ENCODE data around the gene POLN.

The POLN gene

GRCh38 chr4:2079926-2080325 is 162.0 kb downstream of the POLN start:
- DNase-seq = no peak

GRCh38 chr4:2079006-2079405 is 162.9 kb downstream of the POLN start:
- DNase-seq = no peak

DNA sequence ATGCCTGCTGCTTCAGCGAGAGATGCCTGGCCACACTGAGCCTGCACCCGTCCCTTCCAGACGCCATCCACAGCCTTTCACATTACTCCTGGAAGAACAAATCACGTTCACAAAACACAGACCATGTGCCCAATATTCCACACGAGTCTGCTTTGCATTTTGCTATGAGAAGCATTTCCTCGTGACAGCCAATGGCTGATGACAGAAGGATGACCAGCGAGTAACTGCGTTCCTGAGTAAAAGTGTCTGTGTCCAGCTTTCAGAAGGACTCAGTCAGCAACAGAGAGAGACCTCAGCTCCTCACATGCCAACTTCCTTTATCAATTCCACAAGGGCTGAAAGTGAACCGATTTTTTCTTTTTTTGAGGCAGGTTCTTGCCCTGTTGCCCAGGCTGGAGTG is 163.3 kb downstream of the POLN start:
- DNase-seq = no peak

DNA sequence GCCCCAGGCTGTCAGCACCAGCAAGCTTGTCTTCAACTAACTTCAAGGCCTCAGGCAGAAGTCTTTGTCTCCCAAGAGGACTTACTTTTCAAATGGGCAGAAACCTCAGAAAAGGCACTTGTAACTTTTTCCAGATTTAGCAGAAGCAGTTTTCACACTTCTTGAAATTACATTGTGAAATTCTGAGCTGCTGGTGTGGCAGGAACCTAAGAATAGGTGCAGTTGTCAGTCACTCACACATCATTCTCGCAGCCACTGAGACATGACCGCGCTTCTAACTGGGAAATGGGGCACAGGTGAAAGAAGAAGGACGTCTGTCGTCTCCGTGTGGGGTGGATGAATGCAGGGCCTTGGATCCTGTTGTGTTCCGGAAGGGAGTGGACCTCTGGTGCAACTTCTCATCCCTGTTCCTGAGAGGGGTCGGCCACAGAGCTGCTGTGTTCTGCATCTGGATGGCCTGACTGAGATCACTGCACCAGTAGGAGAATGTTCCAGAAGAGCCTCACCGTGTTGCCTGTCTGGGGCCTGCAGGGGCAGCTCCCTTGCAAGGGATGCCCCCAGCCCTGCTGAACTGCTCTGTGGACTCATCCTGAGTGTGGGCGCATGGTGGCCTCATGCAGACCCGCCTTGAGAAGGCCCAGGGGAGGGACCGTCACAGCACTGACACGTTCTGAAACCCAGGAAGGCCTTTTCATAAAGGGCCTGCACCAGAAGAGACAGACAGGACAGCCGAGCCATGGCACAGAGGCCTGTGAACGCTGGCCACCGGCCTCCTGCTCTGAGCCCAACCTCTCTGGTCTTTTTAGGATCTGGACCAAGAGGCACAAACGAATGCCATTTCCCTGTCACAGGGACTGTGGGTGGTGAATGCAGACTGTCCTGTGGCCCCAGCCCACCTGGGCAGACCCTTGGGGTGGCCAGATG is 164.1 kb downstream of the POLN start:
- DNase-seq = no peak

GRCh38 chr4:2076908-2077536 is 164.9 kb downstream of the POLN start:
- DNase-seq = no peak

DNA sequence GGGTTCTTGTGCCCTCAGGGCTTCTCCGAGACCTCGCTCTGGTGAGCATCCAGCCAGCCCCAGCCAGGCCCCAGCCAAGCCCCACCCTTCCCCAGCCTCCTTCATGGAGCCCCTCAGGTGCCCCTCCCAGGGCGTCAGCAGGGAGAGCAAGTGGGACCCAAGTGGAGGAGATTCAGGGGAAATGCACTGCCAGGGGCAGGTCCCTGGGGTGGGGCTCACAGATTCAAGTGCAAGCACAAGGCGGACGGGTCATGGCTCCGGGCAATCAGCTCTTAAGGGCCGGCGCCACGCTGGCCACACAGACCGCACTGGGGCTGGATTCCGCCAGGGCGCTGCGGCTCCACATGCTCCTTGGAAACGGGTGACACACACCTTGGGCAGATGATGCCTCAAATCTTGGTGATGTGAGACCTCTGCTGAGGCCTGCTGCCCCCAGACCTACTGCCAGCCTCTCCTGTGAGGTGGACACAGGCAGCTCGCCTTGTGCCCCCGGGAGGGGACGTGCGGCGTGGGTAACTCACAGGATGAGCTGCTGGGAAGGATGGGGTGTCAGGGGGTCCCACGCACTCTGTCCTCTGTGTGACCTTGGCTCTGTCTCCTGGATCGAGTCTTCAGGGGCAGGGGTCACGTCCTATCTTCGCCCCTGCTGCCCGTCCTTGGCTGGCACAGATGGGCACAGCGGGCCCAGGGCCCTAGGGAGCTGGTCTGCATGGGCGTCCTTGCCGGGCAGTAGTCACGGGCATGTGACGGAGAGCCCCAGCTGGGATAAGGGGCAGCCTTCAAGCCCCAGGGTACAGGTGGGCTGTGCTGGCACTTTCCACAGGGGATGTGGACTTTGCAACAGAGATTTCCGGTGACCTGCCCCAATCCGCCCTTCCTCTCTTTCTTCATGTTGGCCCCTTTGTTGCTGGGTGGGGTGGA is 165.7 kb downstream of the POLN start:
- DNase-seq = no peak

GRCh38 chr4:2075171-2075986 is 166.5 kb downstream of the POLN start:
- no peak for DNase-seq

DNA sequence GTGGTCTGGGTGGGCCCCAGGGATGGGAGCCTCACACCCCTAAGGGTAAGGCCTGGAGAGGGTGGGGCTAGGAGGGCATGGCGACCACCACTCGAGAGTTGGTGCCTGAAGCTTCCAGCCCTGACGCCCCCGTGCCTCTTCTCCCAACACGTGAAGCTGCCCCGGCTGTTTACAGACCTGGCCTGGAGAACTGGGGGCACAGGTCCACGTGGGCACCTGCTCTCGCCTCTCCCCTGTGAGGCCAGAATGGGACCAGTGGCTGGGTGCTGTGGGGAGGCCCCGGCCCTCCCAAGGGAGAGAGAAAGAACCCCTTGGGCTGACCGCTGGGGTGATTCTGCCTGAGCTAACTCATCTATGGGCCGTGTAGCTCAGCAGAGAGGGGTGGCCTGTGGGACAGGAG is 167.3 kb downstream of the POLN start:
- no peak for DNase-seq

DNA sequence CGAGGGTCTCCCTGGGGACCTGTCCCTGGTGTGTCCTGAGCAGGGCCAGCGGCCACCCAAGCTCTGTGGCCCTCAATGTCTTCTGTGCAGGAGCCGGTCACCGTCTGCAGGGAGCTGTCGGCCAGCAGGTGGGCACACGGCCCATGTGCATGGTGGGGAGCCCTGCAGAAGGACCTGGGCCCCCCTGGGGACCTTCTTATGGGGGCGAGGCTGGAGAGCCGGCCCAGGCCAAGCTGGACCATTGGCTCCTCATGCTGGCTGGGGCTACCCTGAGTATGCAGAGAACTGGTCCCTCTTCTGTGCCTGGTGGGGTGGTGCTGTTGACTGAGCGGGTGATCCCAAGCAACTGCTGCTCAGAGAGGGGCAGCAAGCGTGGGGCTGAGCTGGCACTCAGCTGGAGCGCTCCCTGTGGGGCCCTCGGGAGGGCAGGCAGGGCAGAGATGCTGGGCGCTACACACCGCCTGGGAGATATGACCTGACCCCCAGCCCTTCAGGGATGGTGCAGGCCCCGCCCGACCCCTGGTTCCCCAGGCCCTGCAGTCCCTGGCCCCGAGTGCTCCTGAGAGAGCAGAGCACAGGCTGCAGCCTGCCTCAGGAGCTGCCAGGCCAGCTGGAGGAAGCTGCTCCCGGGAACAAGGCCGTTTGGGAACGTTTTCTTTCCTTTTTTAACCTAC is 168.0 kb downstream of the POLN start:
- DNase-seq = no peak

- DNase-seq = no peak
Observed at GRCh38 chr4:2072971-2073807, 168.7 kb downstream of the POLN start.

GRCh38 chr4:2071912-2072867 is 169.7 kb downstream of the POLN start:
- DNase-seq = no peak

GRCh38 chr4:2071252-2071911 is 170.5 kb downstream of the POLN start:
- DNase-seq = no peak

DNA sequence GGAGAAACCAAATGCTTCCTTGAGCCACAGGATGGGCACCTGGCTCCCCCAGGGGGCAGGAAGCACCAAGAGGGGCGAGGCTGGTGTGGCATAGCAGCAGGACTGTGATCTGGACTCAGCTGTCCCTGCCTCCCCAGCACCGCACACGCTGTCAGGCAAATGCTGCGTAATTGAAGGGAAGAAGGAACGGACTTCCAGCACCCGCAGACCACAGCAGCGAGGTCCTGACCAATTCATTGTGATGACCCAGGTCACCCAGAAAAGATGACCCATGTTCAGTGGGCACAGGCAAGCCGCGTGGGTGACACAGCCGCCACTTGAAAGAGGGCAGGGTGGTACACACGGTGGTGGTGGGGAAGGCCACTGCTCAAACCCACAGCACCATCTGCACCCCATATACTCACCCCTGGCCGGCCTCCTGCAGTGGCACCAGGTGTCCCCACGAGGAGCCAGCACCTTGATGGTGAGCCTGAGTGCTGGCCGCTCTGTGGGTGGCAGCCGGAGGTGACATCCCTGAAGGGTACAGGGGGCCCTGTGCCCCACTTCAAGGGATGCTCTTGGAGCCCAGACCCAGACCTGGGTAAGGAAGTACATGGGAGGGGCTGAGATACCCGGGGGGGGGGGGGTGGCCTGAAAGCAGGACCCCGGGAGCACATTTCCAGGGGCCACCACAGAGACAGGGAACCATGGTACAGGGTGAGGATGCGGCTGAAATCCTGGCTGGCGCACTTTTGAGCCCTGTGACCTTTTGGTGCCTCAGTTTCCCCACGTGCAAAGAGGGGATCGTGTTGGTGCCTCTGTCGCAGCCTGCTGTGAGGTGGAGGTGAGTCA is 171.3 kb downstream of the POLN start:
- no peak for DNase-seq

DNA sequence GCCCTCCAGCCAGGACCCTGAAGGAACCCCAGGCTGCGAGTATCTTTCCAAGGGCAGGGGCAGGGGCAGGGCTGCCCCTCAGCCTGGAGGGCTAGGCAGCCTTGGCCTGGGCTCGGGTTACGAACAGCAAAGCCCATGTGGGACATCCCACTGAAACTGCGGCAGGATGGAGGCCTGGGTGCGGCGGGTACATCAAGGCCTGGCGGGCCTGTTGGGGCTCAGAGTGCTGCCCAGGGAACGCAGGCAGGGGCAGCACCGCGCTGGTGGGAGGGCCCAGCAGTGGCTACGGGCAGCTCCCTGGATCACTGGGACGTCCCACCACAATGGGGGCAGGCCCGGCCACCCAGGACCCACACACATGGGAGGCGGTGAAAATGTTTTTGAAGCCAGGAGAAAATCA is 171.9 kb downstream of the POLN start:
- no peak for DNase-seq

DNA sequence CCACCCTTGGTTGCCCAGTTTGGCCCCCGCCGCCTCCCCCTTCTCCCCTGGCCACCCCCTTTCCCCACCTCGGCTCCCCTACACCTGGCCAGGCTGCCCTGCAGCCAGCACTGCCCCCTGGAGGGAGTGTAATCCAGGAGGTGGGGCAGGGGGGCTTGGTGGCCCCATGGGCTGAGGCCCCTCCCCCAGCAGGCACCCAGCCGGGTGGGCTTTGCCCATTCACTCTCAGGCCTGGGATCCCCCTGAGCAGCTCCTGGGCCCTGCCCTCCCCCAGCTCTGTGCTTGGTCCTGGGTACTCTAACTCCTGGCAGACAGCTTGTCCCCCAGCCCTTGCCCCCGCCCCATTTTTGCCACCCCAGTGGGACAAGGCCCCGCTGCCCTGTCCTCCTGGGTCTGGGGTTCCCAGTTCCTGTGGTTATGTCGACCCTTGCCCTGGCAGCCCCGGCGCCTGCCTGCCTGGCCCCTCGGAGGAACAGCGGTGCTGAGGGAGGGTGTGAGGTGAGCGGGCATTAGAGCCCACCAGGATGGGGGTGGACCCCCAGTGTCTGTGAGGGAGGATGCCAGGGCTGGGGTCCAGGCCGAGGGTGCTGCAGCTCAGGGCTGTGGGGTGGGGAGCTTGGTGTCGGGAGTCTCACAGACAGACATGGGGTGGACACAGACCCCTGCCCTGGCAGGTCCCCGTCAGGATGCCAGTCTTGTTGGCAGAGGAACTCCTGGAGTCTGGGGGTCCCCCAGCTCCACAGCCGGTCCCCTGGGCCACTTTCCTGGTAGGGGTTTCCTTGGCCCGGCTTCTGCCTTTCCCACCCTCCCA is 172.6 kb downstream of the POLN start:
- no peak for DNase-seq

DNA sequence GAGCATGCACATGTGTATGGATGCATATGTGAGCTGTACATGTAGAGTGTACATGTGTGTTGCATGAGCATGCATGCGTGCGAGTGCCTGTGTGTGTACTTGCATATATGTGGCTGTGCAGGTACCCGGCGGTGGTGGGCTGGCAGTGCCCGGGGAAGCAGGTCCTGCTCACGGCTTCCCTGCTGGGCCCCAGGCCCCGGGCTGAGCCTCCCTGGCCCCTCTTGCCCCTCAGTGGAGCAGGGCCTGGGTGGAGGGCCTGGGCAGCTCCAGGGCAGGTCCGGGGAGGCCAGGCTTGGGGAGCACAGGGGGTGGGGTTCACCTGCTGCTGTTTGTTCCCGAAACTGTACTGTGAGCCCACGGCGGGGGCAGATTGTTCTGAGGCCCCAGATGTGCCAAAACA is 173.4 kb downstream of the POLN start:
- DNase-seq = no peak

- no peak for DNase-seq
Observed at GRCh38 chr4:2068198-2068470, 173.8 kb downstream of the POLN start.

All from DMS79 (cell line).